Hematopoietic multipotent progenitor cell treated with erythropoietin and hydrocortisone succinate and interleukin-3 and kit ligand, for 6 days (in vitro differentiated cells): ENCODE results near the gene KIAA1191.

ENCODE experiments used
- DNase-seq: peaks from one replicate; pipeline ENCODE4 v3.0.0-alpha.2; 2015

The KIAA1191 gene

DNA sequence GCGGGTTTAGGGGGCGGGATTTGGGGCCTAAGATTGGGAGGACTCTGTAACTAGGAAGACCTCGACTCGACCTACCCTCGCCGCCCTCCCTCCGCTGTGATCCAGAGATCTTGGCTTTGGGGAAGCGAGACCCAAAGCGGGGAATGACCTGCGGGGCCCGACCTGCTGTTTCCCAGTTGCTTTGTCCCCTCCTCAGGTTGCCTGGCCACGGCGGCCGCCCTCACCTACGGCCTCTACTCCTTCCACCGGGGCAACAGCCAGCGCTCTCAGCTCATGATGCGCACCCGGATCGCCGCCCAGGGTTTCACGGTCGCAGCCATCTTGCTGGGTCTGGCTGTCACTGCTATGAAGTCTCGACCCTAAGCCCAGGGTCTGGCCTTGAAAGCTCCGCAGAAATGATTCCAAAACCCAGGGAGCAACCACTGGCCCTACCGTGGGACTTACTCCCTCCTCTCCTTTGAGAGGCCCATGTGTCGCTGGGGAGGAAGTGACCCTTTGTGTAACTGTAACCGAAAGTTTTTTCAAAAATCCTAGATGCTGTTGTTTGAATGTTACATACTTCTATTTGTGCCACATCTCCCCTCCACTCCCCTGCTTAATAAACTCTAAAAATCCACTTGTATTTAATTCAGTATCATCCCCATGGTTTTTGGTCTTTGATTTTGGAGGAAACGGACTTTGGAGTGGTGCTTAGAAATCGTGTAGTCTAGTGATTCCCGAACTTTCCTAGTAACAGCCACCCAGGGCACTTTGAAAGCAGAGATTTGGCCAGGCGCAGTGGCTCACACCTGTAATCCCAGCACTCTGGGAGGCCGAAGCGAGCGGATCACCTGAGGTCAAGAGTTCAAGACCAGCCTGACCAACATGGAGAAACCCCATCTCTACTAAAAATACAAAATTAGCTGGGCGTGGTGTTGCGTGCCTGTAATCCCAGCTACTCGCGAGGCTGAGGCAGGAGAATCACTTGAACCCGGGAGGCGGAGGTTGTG, 27.9 kb upstream of the KIAA1191 start:
- DNase-seq, result no peak

DNA sequence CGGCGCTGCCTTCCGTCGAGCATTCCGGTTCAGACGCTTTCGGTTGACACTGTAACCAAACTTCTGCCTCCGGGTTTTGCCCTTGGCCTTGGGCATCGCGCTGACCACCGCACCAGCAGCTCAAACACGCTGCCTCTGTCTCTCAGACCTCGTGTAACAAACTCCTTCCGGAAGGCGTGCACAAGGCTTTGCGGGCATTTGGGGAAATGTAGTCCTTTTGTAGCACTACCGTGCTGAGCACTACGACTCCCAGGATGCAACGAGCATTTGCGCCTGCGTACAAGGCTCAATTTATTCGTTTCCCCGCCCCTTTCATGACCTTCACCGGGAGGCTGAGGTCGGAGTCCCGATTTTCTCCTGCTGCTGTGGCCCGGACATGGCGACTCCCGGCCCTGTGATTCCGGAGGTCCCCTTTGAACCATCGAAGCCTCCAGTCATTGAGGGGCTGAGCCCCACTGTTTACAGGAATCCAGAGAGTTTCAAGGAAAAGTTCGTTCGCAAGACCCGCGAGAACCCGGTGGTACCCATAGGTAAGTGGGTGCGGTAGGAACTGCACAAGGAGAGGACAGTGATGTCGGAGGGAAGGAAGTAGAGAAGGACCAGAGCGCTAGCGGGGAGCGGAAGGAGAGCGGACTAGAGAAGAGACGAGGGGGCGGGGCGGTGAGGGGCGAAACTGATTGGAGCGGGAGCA, 27.0 kb upstream of the KIAA1191 start, which contains the start of the genes HIGD2A and NOP16:
TSS of gene HIGD2A (plus strand) at position 308 of the 691 bp plus-strand sequence. CDS start at position 377, 69 bp downstream.
TSS of gene NOP16 (minus strand) at position 155 of the 691 bp plus-strand sequence. CDS start at position 96, 59 bp downstream.
- DNase-seq, result peak; percentile 100

DNA sequence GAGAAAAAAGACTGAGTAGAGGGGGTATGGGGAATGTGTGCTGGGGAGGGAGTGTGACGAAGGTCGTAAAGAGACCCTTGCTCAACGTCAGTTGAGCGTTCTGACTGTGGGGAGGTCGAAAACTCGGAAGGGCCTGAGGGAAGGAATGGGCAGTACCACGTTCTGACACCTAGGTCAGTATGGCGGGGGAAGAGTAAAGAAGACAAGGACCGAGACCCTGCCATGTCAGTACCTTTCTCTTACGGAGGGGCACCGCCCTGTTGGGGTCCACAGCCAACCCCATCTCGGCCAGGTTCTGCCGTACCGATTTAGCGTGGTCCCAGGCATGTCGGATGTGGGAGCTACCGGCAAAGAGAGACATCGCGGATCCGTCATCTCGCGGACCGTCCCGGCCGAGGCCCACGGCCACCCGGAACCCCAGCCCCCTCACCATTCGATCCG, 26.5 kb upstream of the KIAA1191 start:
- peak; percentile 62 for DNase-seq

DNA sequence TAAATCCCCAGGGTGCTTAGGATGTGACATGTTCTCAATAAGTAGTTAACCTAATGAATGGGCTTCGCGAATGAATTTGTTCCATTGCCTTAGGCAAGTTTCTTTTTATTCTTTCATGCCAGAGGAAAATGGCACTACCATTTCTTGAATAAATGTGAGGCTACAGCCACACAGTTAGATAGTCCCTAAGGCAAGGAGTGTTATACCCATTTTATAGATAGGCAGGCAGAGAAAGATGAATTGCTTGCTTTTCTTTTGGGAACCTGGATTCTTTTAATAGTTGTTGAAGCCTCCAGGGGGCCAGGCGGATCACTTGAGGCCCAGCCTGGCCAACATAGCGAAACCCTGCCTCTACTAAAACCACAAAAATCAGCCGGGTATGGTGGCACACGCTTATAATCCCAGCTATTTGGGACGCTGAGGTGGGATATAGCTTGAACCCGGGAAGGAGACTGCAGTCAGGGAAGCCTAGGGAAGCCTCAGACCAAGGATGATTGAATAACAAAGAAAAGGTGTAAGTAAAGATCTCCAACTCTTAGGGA, 25.9 kb upstream of the KIAA1191 start:
- DNase-seq, result peak; percentile 48

DNA sequence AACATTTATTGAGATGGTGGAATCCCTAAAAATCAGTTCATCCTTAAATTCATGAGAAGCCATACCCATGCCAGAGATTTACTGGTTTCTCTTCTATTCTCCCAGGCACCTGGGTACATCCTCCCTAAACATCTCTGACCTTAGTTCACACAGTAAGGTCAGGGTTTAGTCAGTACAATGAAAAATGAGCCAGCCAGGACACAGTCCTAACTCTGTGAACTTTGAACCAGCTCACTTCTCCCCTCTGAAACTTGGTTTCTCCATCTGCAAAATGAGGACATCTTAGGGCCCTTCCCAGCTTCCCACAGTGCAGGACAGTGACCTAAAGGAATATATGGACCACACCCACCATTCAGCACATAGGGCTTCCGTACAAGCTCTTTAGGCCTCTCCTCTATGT, 24.9 kb upstream of the KIAA1191 start:
- DNase-seq, result no peak

DNA sequence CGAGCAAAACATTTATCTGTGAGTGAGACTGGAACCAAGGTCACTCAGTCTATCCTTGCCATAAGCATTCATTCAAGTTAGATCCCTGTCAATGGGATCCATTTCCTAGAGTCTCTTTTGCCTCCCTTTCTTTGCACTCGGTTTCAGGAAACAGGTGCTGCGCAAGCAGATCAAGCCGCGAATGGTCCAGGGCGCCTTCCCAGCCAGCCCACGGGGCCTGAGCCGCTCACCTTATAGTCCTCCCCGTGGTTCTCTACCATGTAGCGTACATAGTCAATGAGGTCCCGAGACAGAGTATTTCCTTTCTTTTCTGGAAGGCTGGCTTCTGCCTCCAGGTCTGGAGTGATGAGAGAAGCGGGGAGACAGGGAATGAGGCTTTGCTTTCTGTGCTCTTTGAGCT, 23.4 kb upstream of the KIAA1191 start:
- DNase-seq, result no peak

DNA sequence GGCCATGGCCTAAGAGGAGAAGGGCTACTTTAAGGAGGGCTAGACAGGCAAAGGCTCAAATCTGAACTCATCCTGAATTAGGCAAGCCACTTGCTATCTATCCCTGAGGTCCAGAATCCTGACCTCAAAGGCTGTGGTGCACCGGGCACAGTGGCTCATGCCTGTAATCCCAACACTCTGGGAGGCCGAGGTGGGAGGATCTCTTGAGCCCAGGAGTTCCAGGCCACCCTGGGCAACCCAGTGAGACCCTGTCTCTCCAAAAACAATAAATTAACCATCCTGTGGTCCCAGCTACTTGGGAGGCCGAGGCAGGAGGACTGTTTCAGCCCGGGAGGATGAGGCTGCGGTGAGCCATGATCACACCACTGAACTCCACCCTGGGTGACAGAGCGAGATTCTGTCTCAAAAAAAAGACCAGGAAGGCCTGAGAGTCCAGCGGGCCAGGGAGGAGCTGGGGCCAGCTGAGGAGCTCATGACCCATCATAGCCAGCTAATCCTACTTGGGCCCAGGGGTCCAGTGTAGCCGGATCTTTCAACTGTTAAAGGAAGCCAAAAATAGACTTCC, 22.9 kb upstream of the KIAA1191 start:
- DNase-seq, result no peak

DNA sequence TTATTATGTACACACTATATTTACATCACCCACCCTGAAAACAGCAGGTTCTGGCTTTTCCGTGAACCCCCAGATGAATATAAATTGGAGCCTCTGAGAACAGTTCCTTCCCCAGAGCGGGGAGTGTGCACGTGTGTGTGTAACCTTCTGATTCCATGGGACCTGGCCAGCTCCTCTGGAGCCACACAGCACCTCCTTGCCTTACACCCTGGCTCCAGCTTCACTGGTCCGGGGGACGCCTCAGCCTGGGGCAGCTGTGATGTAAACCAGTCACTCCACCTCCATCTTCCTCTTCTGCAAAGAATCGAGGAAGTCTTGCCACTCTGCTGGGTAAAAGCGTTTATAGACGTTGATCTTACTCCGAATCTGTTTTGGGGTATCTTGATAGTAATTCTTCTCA, 22.4 kb upstream of the KIAA1191 start:
- no peak for DNase-seq

DNA sequence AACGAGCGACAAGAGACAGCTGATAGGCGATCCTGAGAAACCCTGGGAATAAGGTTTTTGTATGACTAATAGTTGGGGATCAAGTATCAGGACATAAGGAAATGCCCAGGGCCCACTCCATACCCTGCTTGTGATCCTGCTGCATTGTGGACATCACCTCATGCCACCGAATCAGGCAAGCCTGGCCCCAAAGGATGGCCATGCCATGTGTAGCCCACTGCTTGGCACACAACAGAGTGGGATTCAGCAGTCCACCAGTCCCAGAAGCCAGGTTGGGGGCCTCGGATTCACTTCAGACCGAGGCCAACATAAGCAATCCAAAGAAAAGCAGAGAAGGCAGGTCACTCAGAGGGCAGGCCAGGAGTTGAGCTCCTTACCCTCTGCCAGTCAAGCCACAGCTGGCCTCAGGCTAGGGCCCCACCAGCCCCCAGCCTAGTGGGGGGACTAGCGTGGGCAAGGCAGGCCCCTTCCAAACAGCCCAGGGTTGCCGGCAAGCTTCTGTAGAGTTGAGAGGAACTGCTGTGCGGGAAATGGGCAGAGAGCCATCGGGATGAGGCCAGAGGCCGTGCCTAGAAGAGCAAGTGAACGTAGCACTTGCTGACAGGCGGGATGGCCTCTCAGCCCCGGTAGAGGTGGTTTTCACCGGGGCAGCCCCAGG, 21.8 kb upstream of the KIAA1191 start:
- no peak for DNase-seq

DNA sequence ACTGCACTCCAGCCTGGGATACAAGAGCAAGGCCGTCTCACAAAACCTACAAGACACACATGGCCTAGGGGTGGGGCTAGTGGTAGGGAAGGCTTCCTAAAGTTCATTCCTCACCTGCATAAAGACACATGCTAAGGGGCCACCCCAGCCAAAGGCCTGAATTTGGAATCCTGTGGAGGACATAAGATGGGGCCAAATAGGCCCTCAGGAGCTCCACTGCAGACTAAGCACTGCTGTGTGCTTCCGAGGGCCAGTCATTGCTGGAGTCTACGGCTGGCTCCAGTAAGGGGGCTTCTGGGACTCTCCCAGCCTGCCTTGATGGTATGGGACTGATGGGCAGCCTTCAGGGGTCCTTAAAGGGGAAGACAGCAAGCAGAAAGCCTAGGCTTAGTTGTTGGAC, 21.2 kb upstream of the KIAA1191 start:
- no peak for DNase-seq

DNA sequence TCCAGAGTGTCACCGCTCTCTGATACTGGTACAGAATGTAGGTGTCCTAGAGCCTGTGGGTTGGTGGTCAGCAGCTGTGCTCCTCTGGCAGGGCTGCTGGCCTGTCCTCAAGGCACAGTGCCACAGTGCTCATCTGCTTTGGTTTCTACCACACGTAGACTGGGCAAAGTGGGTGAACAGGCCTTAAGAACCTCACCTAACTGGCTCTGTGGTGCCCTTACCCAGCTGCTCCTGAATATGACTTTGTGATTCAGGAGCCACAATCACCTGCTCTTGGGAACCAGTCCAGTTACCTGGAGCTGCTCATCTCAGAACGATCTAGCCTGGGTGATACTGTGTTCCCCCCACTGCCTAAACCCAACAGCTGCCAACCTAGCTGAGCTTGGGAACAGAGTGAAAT, 20.4 kb upstream of the KIAA1191 start:
- DNase-seq, result no peak

DNA sequence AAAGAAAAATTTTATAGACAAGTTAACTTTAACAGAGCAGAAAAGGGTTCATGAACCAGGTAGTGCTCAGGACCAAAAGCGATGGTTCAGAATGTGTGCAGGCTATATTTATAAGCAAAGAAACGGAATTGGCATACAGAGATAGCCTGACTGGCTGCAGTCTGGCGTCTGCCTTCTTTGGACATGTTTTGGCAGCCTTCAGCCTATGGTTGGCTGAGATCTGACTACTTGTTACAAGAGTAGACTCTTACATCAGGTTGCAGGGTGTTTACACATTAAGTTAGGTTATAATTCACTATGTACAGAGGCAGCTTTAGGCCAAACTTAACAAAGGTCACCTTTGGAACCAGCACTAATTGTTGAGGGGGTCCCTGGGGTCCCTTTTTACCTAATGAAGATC, 19.9 kb upstream of the KIAA1191 start:
- DNase-seq, result no peak

DNA sequence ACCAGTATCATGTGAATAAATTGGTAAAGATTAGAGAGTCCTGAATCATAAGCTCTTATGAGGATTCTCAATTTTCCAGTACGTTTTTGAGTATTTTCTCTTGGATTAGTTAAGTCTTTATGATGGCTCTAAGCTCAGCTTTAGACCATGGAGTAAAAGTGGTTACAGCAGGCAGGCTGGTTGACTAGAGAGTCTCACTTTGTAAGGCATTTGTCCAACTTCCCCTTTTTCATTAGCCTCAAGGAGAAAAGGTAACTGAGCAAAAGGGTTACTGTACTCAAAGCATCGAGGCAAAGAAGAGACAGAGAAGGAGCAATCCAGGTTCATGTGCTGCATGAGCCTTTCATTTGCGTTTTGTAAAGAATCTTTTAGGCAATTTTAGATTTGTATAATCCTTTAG, 18.3 kb upstream of the KIAA1191 start:
- peak; percentile 51 for DNase-seq

DNA sequence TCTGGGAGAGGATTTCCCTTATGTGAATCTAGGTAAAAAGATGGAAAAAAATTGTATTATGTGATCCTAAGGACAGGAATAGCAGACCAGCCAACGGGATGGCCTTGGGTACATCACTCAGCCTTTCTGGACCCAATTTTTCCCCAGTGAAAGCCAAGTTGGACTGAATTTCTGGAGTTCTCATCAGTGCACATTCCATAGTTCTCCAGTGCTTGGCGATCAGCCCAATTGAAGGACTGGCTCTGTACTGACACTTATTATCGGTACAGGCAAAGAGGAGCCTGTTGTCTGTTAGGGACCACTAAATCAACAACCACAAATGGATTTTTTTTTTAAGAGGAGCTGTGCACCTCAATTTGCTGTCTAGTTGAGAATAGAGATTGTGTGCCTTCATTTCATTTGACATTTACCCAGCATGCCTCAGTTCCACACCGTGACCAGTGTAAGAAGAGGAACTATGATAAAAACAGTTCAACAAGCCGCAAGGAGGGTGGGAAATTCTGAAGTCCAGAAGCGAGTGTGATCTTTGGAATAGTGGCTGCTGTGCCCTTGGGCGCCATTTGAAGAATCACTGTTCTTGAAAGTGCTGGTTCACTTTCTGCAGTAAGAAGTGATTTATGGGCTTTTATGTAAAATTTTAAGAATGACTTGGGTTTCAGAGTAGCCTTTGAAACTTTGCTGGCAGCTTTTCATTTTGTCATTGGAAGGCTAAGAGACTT, 11.7 kb upstream of the KIAA1191 start:
- DNase-seq, result peak; percentile 58

DNA sequence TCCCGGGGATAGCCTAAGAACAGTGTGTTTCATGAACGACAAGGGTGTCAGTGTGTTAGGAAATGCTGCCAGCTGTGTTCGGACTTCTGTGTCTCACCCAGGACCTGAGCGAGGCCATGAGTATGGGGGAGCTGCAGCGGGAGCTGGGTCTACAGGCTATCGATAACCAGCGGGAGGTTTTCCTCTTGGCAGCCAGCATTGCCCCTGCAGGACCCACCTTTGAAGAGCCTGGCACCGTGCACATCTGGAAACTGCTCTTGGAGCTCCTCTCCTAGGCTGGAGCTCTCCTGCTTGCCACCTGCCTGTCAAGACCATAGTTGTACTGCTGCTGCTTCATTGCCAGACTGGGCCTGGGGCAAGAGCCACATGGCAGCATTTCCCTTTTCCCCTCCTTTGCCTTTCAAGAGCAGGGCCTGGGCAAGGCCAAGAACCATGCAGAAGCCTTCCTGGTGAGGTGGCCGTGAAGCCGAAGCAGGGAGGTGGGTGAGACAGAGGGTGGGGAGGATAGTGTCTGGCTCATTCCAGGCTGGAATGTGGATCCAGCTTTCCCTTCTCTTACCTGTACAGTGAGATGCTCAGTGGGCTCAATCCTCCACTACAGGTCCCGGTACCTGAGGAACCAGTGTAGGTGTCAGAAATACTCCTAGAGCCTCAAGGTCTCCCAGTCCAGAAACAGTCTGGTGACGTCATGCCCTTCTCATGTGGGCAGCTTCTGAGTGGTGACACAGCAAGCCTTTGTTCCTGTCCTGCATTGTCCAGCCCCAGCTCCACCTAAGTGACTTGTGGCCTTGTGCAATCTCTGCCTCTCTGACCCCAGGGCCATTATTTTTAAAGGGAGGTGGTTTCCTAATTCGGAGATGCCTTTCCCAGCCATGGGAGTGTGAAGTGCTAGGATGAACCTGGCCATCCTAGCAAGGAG, 10.3 kb upstream of the KIAA1191 start:
- DNase-seq, result no peak

DNA sequence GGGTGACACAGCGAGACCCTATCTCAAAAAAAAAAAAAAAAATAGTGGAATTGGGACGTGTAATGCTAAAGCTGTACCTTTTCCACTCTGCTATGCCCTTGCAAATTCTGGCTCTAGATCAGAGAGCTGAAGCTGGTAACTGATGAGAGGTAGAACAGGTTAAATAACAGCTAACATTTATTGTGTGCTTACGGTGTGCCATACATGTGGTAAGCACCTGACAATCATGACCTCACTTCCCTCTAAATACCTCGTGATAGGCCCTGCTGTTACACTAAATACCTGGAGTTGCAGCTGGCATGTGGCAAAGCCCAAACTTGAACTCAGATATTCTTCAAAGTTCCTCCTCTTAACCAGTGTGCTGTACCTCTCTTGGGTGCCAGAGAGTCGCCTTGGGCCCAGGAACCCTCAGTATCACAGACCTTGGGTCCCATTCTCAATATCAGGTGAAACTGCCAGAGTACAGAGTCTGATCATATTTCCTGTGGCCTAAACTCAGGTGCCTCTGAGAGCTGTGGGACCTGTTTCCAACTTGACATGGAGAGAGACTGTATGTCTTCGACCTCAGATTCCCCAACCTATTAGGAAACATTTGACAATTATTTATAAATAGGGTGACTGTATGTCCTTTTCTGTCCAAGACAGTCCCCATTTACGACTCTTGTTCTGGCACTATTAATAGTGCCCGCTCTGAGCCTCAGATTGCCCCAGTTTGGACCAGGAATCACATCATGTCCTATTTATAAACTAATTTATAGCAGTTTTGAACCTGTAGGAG, 8.6 kb upstream of the KIAA1191 start:
- no peak for DNase-seq

DNA sequence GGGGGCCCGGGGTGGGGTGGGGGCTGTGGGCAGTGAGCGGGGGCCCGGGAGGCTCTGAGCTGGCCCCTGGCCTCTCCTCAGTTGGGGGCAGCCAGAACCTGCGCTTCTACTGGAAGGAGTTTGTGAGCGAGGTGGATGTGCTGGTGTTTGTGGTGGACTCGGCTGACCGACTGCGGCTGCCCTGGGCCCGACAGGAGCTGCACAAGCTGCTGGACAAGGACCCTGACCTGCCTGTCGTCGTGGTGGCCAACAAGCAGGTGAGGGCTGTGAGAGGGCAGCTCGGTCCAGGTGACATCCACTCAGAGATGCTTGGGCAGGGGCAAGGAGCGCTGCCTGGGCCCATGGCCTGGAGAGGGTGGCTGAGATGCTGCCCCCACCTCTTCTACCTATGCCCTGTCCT, 7.2 kb upstream of the KIAA1191 start:
- DNase-seq, result no peak

DNA sequence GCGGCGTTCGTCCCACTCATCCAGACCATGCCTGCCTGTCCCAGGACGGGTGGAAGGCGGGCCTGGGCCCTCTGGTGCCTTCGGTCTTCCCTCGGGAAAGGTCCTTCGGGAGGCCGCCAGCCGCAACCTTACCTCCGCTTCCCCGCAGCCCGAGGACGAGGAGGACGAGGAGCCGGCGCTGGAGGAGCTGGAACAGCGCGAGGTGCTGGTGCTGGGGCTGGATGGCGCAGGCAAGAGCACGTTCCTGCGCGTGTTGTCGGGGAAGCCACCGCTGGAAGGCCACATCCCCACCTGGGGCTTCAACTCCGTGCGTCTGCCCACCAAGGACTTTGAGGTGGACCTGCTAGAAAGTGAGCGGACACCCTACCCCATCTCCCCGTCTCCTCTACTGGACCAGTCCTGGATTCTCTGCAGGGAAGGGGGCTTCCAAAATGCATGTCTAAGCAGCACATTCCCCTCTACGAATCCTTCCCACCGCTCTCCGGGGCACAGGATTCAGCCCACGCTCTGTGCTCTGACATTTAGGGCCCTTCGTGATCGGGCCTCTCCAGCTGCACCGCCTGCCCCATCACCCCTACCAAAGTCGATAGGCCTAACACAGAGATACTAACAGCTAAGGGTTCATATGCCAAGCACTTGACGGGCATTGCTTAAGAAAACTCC, 4.8 kb upstream of the KIAA1191 start:
- no peak for DNase-seq
